Fibroblast of skin of left quadriceps (primary cell): ENCODE measurements around the gene IGF2.
"Not testable (repeated sequence)": the region's sequence is repeated elsewhere in the genome, so short reads cannot be mapped to it uniquely, and the experiment has no call there.

Source experiments
- DNase-seq, 2 experiments: peaks; one replicate each; pipeline ENCODE4 v3.0.0-alpha.2; 2013; ENCODE audit warnings: low read depth in 2 of 2

IGF2 gene, protein sequence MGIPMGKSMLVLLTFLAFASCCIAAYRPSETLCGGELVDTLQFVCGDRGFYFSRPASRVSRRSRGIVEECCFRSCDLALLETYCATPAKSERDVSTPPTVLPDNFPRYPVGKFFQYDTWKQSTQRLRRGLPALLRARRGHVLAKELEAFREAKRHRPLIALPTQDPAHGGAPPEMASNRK

DNA sequence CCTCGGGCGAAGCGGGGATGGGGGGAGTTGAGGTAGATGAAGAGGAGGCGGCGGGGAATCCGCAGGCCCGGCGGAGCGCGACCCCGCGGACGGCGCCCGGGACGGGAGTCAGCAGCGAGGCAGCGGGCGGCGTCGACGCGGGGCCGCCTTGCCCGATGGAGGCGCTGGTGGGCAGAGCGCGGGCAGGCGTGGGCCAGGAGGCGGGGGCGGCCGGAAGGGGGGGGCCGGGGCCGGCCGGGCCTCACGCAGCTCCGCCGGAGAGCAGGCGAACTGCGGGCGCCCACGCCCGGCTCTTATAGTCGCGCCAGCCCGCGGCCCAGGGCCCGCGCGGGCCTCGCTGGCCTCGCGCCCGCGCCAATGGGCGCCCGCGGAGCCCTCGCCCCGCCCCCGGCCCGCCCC lies at the start of gene IGF2:
Gene IGF2, minus strand, starts transcription at position 267 of the 399 bp plus-strand sequence. CDS start 3,866 bp downstream, outside the sequence.
- no peak for DNase-seq

DNA sequence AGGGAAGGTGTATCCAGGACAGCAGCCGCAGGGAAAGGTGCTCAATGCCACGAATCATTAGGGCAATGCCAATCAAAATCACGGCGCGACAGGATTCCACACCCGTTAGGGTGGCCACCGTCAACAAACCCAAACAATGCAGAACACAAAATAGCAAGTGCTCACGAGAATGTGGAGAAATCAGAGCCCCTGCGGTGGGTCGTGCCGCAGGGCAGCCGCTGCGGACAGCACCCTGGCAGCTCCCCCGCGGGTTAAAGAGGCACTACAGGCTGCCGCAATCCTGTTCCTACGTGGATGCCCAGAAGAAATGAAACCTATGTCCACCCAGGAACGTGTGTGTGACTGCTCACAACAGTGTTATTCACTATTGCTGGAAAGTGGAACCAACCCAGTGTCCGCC lies 49.6 kb upstream of the IGF2 start:
- no peak for DNase-seq

DNA sequence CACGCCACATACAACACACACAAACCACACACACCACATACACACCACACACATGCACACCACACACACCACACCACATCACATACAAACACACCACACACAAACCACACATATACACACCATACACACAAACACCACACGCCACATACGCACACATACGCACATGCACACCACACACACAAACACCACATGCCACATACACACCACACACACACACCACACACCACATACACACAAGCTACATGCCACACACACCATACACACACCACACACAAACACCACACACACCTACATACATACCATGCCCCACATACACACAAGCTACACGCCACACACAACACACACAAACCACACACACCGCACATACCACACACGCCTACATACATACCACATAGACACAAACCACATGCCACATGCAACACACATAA lies 48.1 kb upstream of the IGF2 start:
- no peak for DNase-seq

DNA sequence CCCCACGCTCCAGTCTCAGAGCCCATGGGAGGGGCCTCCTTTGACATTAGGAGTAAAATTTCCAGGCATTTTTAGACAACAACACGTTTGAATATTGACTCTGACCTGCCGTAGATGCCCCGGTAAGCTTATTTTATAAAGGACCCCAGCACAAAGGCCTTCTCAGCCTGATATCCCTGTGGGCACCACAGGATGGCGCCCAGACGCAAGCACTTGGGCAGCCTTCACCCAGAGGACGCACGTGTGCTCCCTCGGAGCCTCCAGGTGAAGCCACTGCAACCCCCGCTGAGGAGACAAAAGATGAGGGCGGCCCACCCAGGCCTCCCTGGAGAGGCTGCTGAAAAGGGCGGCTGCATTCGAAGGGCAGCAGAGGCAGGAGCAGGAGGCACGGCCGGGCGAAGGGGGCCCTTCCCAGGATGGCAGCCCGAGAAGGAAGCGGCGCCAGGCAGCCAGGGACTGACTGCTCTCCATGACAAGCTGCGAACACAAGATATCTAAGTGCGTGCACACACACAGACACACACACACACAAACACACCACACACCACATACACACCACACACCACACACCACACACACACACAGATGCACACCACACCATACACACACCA lies 47.6 kb upstream of the IGF2 start:
- DNase-seq, result no peak

DNA sequence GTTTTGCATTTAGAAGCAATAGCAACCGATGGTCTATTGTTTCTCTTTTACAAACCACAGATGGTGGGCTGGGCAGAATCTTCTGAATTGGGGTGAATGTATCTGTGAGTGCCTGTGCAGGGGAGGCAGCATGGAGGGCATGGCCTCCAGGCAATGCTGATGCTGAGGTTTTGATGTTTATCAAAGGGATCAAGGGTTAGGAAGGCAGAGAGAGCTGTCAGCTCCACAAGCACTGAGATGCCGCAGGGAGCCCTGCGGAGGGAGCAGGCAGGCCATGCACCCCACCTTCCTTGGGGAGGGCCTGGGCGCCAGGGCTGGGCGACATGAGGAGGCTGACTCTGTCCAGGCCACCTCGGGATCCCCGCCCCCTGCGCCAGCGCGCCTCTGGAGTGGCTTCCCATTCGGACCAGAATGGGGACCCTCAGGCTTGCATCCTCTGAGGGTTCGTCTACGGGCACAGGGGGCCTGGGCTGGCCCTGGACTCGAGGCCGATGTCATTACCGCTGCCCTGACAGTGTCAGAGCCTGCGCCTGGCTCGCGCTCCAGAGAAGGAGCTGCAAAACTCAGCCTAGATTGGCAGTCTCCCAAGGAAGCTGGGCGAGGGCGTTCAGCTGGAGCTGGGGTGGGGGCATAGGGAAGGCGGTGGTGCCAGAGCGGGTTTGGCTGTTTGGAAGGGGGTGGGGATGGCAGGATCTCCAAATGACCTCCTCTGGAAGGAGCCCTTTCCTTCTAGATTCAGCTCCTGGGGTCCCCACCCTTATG lies 46.3 kb upstream of the IGF2 start:
- DNase-seq, result no peak

DNA sequence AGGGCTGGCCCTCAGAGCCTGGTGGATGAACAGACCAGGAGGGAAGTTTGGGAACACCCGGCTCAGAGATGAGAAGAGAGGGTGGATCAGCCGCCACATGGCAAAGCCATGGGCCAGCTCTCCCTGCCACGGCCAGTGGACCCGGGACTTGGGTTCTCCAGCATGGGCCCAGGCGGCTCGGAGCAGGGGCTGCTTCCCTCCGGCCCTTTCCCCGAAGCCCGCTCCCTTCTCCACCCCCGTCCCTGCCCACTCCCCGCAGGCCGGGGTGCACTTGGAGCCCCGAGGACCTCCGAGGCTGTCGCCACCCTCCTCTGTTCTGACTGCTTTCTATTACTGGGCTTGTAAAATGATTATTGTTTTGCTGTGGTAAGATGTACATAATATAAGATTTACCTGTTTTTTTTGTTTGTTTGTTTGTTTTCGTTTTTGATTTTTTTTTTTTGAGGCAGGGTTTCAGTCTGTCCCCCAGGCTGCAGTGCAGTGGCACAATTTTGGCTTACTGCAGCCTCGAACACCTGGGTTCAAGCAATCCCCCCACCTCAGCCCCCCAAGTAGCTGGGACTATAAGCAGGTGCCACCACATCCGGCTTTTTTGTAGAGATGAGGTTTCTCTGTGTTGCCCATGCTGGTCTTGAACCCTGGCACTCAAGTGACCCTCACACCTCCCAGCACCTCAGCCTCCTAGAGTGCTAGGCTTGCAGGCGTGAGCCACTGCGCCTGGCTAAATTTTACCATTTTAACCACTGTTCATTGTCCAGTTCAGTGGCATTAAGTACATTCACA lies 43.7 kb upstream of the IGF2 start:
- DNase-seq, result no peak

DNA sequence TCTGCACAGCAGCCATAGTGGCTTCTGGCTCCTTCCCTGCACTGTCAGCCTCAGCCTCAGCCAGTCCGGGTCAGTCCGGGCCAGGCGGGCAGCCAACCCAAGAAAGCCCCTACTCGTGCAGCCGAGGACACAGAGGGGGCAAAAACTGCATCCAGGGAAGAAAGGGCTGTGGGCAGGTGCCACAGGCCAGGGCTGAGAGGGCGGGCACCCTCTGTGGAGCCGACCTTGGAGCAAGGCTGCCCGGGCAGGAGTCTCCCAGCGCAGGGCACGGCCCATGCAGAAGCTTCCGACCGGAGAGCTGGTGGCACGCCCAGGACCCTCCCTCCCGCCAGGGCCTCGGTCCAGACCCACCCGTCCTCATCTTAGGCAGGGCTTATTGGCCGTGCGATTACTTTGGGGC lies 42.9 kb upstream of the IGF2 start:
- DNase-seq, result no peak

DNA sequence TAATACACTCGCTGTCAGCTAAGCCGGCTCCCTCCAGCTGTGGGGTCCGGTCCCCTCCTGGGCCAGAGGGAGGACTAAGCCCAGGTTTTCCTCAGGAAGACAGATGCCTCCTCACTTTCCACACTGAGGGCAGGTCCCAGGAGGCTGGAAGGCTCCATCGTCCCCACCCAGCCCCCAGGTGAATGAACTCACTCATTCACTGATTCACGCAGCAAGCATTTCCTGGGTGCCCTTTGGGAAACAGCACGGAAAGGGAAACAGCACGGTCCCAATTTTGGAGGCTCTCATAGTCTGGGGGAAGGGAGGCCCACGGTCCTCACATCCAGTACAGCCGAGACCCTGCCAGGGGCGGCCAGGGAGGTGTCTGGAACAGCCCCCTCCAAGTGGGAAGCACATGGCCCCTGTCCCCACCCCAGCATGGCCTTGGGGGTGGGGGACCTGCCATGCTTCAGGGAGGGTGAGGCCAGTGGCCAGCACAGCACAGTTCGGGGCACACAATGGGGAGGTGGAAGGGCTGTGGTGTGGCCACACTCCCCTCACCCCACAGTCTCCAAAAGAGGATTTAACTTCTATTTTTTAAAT lies 41.7 kb upstream of the IGF2 start:
- no peak for DNase-seq

DNA sequence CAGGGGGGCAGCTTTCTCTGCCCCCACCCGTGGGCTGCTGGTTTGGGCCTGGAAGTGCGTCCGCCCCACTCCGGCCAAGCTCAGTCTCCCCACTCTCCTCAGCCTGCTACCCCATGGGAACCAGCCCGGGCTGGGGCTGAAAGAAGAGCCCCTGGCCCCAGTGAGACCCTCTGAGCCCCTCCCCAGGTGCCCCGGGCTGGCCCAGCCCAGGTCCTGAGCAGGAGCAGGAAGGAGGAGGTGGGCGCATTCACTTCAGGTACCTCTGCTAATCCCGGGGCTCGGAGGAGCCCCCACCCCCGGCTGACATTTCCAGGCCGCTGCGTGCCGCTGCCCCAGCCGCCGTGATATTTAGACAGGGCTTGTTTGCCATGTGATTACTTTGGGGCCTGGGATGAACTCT lies 41.2 kb upstream of the IGF2 start:
- no peak for DNase-seq

DNA sequence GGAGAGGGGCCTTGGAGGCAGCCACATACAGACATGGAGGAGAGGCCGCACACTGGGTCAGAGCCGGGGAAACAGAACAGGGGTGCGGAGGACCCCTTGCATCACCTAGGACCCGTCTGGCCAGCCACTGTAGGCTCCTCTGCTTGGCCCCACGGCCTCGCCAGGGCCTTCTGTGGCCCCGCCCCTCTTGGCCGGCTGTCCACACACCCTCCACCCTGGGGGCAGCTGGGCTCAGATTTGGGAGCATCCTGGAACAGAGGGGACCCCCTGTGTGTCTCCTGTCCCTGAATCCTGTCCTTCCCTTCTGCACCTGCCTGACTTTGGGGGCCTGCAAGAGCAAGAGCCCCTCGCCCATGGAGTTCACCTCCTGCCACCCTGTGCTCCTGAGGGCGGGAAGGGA lies 40.3 kb upstream of the IGF2 start:
- no peak for DNase-seq

DNA sequence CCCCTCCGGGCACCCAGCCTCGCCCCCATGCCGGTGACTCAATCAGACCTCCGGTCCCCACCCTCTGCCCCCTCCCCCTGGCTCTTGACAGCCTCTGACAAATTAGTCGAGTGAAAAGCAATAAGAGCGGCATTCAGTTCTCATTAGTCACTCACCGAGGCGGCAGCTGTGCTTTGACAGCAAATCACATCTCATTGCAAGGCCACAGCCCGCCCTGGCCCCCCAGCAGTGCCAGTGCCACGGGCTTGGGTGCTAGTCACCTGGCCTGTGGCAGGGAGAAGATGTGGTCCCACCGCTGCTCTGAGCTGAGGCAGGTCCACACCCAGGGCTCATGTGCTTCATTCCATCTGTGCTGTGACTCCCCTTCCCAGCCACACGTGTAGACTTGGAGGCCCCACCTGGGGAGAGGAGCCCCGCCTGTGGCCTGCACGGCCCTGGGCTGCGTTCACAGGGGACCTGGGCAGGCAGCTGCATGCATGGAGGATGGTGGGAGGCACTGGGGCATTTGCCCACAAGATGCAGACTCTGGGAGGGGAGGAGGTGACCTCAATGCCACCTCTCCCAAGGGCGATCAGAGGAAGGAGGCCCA lies 39.8 kb upstream of the IGF2 start:
- DNase-seq, result peak; percentile 18 to 24

DNA sequence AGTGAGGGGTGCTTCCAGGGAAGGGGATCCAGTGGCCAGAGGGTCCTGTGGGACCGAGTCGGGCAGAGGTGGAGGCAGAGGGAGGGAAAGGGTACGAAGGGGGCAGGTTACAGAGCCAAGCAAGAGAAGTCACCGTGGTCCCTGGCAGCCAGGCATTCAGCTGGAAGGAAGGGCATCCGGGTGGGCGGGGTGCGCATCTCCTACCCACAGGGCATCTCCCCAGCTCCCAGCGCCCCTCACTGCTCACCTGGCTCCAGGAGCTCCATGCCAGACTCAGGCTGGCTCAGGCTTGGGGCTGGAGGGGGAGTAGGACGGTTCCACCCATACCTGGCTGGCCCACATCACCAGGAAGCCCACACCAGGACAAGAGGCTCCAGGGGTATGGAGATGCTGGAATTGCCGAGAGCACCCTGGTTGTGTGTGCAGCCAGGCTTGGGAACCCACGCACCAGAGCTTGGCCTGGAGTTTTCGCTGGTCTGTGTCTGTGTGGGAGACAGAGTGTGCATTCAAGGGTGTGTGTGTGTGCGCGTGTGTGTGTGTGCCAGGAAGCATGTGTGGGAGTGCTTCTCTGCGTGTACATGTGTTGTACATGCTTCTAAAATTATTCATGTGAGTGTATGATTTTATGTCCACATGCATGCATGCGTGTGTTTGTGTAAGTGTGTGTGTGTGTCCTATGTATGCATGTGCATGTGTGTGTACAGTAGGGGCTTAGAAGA lies 39.0 kb upstream of the IGF2 start:
- DNase-seq, result not testable (repeated sequence)

DNA sequence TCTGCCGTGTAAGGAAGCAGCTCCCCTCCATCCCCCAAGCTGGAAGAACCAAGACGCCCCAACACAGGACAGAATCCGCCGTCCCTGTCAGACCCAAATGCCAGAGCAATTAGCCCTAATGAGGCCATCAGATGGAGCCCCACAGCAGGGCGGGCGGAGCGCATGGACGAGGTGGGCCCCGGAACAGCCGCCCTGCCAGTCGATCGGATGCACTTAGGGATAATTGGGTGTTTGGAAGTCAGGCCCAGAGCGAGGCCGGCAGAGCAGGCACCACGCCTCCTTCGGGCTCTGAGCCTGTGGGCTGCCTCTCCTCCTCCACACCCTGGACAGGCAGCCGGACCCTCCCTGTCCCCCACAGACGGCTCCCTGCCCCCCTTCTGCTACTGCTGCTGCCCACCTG lies 37.9 kb upstream of the IGF2 start:
- DNase-seq, result no peak

DNA sequence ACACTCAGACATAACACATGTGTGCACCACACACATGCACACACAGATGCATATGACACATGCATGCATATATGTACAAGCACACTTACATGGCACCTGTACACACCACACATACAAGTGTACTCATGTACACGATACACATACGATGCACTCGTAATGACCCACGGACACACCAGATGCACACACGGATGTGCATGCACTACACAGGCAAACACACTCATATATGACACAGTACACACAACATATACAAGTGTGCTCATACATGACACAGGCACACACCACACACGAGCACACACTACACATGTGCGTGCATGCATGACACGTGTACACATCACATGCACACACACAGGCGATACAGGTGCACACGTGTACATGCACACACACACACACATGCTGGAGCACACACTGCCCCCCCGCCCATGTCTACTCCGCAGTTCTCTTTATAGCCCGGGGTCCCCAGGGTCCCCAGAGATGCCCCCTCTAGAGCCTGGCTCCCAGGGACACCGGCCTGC lies 37.3 kb upstream of the IGF2 start:
- DNase-seq, result no peak

DNA sequence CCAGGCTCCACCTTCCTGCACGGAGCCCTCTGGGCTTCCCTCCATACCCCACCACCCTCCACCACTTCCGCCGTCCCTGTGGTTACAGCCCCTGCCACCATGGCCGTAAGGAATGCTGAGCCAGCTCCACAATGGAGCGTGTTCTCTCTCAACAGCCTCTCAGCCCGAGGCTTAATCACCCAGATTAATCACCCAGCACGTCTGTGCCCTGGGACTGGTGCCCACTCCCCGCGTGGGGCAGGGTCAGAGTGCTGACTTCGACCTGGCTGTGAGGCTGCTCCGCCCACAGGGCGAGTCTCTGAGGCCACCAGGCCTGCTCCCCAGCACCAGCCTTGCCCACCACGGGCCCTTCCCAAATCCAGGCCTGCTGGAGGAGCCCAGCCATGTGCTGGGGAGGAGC lies 36.5 kb upstream of the IGF2 start:
- DNase-seq, result peak in 1 of 2 experiments; percentile 40

DNA sequence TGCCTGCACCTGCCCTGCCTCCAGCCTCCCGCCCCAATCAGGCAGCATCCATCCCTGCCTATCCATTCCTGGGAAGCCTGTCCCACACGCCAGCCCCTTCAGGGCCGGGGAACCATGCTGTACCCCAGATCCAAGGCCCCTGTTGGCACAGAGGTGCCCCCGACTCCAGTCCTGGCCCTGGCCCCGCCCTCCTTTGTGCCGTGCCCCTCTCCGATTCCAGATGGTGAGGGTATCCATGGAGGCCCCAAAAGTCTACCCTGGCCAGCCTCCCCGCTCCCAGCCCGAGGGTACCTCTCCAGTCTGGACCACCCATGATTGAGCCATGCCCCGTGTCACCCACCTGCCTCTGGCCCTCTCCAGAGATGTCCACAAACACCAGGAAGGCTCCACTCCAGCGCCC lies 35.2 kb upstream of the IGF2 start:
- no peak for DNase-seq

DNA sequence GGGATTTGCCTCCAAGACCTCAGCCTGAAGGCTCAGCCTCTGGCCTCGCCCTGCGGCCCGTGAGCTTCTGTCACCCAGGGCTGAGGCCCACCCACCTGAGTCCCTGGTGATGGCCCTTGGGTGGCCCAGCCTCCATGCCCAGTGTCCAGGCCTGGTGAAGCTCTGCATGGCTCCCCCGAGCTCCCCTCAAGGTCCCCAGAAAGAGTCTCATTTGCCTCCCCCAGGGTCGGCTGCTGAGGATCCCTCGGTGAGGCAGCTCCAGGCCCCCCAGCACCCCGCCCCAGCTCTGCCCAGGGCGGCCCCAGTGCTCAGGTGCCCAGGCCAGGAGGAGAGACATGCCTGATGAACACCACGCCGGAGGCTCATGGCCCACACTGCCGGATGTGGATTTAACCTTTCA lies 34.6 kb upstream of the IGF2 start:
- DNase-seq, result no peak

DNA sequence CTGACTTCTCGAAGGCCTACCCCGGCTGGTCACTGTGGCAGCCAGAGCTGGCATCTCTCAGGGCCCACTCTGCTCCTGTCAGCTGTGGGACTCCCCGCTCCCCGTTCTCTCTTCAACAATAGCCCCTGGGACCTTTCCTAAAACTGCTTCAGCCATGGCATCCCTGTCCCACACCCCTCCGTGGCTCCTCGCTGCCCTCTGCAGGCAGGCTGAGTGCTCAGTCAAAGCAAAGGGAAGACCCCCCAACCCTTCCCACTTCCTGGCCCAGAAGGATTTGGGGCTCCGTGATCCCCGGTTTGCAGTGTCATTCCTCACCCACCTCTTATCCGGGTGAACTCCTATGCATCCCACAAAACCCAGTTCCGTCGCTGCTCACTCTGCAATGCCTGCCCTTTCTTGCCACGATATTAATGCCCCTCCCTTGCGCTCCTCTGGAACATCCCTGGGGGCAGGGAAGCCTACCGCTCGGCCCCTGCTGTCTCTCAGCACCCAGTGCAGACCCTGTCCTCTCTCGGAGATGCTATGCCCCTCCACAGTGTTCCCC lies 34.0 kb upstream of the IGF2 start:
- DNase-seq, result no peak

DNA sequence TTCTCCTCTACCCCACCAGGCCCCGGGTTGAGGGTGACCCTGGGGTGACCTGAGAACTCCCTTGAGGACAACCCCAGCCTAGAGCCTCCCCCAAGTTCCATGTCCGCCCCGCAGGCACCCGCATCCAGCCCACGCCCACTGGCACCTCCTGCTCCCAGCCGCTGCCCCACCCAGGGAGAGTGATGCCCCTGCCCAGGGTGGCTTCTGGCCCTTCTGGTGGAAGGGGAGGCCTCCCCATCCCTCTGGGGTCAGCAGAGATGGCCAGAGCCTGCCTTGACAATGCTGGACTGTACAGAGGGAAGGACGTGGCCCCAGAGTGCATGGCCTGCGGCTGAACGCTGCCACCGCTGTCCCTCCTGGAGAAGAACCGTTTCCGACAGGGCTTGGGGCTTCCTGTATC lies 33.5 kb upstream of the IGF2 start:
- no peak for DNase-seq

DNA sequence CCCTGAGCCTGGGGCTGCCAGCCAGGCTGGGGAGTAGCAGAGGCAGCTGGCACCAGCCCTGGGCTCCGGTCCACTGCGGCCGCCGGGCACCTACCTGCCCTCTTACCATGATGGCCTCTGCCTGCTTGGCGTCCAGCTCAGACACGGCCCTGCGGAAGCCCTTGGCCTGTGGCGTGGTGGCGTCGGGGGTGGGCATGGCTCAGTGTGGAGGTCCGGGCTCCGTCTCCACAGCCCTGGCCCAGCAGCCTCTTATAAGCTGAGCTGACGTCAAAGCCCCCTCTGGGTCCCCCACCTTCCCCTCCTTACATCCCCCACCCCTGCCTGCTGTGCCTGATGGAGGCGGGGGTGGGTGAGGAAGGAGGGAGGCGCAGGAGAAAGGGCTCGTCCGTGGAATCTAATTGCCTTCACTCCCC lies 32.4 kb upstream of the IGF2 start, which contains the start of gene TH:
Gene TH, minus strand, starts transcription at position 225 of the 413 bp plus-strand sequence. Its CDS starts 29 bp downstream, at position 196.
- no peak for DNase-seq
